ENCODE data around the gene FOXN4. TPM values are rescaled to one million over a fixed set of nuclear protein-coding genes. Genes with fewer than 3 reads are reported as not detected.

The FOXN4 gene
- total RNA-seq, 1 donor from 2014 or later: not detected

GRCh38 chr12:109230193-109230592, 78.9 kb downstream of the FOXN4 start:
- Mint-ChIP-seq H3K27ac (ENCODE audit: unreplicated experiment) (no peak overlapping the region), H3K4me3 (ENCODE audit: unreplicated experiment) (no peak overlapping the region), H3K36me3 (ENCODE audit: low read depth) (no peaks in the 10 kb centered on the region), H3K27me3 (ENCODE audit: low read depth) (no peaks in the 10 kb centered on the region), H3K9me3 (ENCODE audit: low read depth) (no peaks in the 10 kb centered on the region), H3K4me1 (ENCODE audit: low read depth) (no peaks in the 10 kb centered on the region)
- no peak for TF ChIP-seq CTCF (IDR thresholded peaks at IDR 0.05)
- no peak for DNase-seq (ENCODE audit: low spot score)

GRCh38 chr12:109228664-109229063, 80.4 kb downstream of the FOXN4 start:
- Mint-ChIP-seq H3K4me1 (ENCODE audit: low read depth) (no peaks in the 10 kb centered on the region), H3K36me3 (ENCODE audit: low read depth) (peaks cover 1% of the 10 kb centered on the region), H3K4me3 (ENCODE audit: unreplicated experiment) (no peak overlapping the region), H3K9me3 (ENCODE audit: low read depth) (no peaks in the 10 kb centered on the region), H3K27ac (ENCODE audit: unreplicated experiment) (no peak overlapping the region), H3K27me3 (ENCODE audit: low read depth) (no peaks in the 10 kb centered on the region)
- TF ChIP-seq CTCF (IDR thresholded peaks at IDR 0.05): no peak
- DNase-seq (ENCODE audit: low spot score): no peak

Other genes starting within 250 kb of the FOXN4 start
- gene ALKBH2, start 215.8 kb downstream of the FOXN4 start, total RNA-seq: 10.6 to 13.1 TPM (median 12.7 TPM) in 3 replicates
- gene UNG, start 211.7 kb downstream of the FOXN4 start, total RNA-seq: 13.6 to 23.7 TPM (median 15.2 TPM) in 3 replicates
- 2.9 to 7.9 TPM (median 5.9 TPM) in 3 replicates for gene ACACB, start 192.7 kb downstream of the FOXN4 start, total RNA-seq
- not detected in 3 replicates for gene MYO1H, start 38.6 kb upstream of the FOXN4 start, total RNA-seq
- 57.2 to 80.4 TPM (median 73.4 TPM) in 3 replicates for gene KCTD10, start 168.0 kb upstream of the FOXN4 start, total RNA-seq
- gene UBE3B, start 168.3 kb upstream of the FOXN4 start, total RNA-seq: 32.9 to 39.5 TPM (median 33.8 TPM) in 3 replicates